NCI-H748 (cell line): ENCODE results near the gene PRDM13.
"Not testable (repeated sequence)": the region's sequence is repeated elsewhere in the genome, so short reads cannot be mapped to it uniquely, and the experiment has no call there.

Experiments used
- DNase-seq: peaks from one replicate; lab custom pipeline; 2025; ENCODE audit not compliant: unreplicated experiment; lab: John Stamatoyannopoulos, UW

PRDM13 gene

DNA sequence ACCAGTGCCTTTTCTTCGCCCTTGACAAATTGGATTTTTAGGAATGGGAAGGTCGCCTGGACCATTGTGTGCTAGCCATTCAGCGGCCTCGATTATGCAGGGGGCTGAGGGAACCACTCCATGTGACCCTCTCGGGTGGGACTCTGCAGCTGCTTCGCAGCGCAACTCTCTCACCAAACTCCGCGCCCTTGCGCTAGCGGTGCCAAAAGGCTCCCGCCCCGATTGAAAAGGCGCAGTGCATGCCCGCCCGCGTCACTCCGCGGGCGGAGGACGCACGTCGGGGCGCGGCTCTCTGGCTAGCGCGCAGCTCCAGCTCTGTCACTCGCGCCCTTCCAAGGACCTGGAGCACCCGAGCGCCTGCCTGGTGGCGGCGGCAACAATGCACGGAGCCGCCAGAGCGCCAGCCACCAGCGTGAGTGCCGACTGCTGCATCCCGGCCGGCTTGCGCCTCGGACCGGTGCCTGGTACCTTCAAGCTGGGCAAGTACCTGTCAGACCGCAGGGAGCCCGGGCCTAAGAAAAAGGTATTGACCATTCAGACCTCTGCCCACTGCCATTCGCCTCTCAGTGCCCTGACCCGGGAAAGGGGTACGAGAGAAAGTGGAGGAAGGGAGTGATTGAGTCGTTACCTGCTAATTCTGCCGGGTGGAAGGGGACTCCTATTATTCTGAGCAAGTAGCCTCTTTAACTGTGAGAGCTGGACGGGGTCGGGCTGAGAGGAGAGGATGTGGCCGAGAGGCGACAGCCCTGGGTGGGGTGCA lies at the start of gene PRDM13:
PRDM13 (plus strand) TSS at position 178 of the 760 bp plus-strand sequence; CDS start at position 380, 202 bp downstream.
- DNase-seq = no peak

DNA sequence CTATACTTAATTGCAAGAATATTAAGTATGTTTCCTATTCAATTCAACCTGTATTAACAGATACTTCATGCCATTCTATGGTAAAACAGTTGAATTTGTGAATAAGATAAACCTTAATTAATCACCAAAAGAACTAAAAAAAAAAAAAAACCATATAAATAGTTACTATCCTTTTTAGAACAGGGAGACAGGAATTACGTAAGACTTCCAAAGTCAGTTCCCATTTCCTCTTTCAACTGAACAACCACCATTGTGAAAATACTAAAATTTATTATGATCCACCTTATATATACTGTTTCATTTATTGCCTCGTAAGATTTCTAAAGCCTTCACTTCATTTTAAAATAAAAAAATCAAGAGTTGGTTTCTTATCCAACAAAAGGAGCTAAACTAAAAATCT lies 47.6 kb upstream of the PRDM13 start:
- DNase-seq = no peak

DNA sequence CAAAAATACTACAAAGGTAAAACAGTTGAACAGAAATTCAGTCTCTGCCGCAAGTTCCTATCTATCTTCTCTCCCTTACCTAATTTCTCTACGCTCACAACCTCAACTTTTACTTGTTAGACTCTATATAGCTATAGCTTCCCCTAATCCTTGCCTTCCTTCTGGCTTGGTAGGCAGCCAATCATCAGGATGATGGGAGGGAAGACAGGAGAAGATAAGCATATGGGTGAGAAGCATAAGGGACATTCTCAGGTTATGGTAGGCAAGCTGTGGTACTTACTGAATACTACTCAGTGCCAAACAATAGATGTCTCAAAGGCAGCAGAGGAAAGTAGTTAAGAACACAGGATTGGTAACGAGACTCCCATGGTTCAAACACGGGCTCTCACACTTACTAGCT lies 46.0 kb upstream of the PRDM13 start:
- no peak for DNase-seq

DNA sequence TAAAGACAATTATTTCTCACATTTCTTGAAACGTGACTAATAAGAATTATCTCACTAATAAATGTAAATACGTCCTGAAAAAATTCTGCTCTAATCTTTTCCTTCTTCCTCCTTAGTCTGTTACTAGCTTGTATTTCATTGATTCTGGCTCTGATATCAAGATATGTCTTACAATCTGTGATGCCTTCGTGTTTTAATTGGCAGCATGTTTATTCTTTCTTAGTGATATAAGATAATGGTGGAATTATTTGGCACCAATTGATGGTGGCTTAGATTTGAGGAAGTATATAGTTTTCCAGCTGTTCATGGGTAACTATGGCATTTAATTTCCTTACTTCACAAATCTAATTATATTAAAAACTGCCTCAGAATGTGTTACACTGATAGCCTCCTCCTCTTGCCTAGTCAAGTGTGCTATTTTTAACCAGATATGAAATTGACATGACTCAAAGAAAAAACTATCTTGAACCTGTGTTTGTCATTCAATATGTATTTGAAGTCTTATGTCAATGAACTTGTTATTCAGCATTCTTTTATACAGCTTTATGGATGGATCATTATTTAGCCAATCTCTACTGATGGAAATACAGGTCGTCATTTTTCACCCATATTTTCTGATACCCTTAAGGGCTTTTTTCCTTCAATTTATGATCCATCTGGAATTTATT lies 43.4 kb upstream of the PRDM13 start:
- DNase-seq = no peak

DNA sequence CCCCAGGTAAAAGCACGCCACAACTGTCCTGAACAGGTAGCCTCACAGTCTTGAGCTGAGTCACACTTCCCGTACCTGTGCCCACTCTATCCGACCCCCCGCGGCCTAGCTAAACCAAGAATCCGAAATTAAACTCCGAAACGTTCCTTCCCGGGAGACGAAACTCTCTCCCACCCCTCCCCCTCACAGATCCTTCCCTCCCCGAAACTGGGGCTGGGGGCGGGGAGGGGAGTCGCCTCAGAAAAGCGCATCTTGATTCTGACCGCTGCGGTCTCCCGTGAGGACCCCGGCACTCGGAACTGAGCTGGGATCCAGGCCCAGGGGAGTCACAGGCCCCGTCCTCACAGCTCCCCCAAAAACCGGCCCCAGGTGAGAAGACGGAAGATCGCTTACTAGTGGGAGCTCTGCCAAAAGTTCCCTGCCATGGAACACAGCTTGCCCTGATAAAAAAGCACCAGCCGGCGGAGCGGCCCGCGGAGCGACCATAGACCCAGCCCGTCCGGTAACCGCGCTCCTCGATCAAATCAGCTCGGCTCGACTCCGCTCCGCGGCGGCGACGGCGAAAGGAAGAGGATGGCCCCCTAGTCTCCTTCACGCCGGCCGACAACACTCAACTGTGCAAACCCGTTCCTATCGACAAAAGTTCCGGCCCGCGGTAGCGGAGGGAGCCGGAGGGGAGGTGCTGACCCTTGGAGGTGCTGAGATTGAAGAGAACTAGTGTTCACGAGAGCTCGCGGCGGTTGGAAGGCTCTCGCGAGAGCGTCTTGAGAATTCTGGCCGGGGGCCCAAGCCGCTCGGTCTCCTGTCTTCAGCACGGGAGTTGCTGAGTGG lies 38.3 kb upstream of the PRDM13 start, which contains the start of gene CCNC:
CCNC (minus strand) TSS at position 558 of the 831 bp plus-strand sequence; CDS start at position 425, 133 bp downstream.
- DNase-seq = peak; percentile 98

DNA sequence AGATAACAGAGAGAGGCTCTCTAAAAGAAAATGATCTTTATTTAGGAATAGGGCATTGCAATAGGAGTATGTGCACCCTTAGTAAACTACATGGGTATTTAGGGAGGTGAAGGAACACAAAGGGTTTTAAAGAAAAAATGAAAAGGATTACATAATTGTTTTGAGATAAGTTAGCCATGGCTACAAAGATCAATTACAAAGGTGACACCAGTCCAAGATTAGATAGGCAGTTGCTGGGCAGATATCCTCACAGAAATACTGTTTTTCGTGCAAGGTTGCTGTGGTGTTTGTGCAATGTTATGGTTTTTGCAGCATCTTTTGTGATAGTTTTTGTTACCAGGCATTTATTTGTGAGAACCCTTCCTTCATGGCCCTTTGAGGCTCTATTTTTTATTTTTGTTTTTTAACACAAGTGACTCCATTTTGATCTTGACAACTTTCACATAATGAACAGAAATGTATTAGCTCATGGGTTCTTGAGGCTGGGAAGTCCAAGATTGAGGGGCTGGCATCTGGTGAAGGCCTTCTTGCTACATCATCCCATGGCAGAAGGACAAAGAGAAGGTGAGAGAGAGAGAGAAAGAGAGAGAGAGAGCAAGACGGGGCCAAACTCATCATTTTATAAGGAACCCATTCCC lies 32.5 kb upstream of the PRDM13 start:
- no peak for DNase-seq

DNA sequence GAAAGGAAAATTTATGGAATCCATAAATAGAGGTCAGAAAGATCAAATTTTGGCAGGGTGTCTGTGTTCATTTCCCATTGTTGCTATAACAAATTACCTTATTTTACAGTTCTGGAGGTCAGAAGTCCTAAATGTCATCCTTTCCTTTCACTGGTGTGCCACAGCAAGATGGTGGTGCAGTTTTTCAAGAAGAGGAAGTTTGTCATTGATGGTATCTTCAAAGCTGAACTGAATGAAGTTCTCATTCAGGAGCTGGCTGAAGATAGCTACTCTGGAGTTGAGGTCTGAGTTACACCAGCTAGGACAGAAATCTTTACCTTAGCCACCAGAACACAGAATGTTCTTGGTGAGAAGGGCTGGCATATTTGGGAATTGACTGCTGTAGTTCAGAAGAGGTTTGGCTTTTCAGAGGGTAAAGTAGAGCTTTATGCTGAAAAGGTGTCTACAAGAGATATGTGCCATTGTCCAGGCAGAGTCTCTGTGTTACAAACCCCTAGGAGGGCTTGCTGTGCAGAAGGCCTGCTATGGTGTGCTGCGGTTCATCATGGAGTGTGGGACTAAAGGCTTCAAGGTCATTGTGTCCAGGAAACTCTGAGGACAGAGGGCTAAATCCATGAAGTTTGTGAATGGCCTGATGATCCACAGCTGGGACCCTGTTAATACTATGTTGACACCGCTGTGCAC lies 30.9 kb upstream of the PRDM13 start:
- DNase-seq = no peak

DNA sequence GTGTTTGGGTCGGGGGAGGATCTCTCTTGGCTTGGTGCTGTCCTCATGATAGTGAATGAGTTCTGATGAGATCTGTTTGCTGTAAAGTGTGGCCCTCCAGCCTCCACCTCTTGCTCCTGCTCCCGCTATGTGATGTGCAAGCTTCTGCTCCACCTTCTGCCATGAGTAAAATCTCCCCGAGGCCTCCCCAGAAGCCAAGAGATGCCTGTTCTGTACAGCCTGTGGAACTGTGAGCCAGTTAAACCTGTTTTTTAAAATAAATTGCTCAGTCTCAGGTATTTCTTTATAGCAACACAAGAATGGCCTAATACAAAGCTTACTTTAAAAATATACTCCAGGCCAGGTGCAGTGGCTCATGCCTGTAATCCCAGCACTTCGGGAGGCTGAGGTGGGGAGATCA lies 26.9 kb upstream of the PRDM13 start:
- DNase-seq = no peak

DNA sequence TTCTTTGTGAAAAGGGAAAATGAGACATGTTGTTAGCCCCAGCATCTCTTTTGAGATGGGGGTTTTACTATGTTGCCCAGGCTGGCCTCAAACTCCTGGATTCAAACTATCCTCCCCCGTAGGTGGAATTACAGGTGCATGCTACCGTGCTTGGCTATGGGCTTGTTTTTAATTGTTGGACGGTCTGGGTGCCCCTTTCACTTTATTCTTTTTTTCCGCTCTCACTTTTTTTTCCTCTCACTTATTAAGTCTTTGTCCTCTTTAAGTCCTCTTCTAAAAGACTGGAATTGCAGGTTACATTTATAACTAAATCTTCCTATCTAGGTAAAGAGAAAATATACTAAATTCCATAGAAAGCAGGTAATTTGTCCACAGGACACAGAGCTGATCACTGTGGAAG lies 18.8 kb upstream of the PRDM13 start:
- DNase-seq = no peak

DNA sequence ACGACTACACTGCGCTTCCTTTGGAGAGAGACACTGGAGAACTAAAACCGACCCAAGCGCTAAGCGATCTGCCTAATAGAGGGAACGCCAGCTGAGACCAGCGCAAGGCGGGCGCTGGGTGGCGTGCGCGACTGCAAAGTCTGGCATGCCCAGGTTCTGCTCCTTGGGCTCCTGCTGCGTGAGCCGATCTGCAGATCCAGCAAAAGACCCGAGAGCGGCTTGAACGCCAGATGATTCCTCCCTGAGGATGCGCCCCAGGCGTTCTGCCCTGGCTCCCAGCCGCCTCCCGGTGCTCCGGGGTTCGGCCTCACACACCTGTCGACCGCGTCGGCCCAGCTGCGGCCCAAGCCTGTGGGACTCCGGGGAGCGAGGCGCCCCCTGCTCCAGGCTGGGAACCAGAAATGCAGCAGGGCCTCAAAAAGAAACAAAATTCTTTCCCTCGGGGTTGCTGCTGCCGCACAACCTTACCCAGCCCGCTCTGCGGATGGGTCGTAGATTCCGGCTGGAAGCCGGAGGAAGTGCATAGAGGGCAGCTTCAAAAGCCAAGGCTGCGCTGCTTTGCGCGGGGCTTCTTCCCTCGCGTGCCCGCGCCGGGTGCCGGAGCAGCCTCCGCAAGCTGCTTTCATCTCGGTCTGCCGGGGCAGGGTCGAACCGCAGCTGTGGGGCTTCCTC lies 17.9 kb upstream of the PRDM13 start:
- peak; percentile 96 for DNase-seq

DNA sequence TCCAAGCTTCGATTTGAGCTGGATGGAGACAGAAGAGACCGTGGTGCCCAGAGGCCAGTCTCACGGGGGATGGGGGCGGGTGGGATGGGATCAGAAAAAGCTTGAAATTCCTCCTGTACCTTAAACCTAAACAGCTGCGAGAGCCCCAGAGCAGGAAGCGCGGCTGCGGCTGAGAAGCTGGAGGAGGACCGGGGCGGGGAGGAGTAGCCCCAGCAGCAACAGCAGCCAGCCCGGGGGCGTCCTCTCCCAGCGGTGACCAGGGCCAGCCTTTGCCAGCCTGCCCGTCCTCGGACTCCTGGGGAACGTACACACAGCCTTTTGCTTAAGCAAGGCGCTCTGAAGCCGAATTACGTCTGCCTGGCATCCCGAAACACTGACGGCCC lies 17.4 kb upstream of the PRDM13 start:
- DNase-seq = peak; percentile 81

DNA sequence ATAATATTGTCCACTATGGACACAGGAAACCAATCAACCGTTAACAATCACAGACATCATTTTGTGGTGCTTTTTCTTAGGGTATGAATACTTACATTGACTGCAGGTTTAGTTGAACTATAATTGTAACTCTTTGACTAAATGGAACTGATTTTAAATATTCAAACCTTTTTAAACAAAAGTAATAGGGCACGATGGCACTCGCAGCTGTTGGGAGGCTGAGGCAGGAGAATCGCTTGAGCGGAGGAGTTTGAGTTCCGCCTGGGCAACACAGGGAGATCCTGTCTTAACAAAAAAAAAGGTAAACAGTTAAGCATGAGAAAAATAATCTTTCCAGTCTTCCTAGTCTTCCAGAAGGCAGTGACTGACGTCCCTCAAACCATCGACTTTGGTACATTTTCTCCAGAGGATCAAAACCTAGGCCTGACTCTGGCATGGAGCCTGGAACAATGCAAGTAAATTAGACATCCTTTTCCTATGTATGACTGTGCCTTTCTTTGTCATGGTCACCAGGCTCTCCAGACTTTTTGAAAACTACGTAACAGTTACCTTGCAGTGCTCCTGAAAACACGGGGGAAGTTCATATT lies 16.6 kb upstream of the PRDM13 start:
- no peak for DNase-seq

DNA sequence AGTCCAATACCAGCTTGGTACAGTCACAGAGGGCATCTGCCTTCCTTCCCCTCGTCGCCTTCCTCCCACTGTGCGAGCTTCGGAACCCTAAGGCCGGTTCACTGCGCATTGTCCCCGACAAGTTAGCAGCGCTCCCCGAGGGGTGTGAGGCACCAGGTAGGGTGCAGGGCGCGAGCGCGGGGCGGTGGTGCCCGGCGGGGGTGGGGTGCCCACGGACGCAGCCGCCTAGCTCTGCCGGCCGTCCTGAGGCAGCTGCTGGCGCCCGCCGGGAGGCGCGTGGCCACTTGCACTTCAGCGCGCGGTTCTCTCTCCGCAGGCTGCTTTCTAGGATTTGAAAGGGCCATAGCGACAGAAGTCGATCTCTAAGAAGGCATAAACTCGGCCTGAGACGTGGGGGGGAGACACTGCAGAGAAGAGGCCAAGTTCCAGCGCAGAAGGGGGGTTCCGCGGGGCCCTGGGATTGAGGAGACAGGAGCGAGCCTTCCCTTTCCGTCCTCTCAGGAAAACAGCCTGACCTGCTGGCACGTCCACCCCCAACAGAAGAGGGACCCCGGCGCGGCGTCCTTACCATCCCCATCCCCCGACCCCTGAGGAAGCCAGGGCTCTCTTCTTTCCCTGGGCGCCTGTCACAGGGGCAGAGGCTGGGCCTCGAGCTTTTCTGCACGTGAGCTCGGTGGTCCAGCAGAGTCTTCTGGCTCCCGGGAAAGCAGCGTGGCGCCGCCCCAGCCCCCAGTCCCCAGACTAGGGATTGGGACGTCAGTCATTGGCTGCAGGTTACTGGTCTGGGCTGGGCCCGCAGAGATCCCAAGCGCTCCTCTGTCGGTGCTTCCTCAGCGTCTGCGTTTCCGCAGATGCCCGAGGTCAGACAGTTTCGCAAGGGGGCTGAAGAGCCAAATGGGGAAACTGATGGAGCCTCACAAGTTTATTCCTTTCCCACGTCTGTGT lies 15.6 kb upstream of the PRDM13 start:
- peak; percentile 11 for DNase-seq

DNA sequence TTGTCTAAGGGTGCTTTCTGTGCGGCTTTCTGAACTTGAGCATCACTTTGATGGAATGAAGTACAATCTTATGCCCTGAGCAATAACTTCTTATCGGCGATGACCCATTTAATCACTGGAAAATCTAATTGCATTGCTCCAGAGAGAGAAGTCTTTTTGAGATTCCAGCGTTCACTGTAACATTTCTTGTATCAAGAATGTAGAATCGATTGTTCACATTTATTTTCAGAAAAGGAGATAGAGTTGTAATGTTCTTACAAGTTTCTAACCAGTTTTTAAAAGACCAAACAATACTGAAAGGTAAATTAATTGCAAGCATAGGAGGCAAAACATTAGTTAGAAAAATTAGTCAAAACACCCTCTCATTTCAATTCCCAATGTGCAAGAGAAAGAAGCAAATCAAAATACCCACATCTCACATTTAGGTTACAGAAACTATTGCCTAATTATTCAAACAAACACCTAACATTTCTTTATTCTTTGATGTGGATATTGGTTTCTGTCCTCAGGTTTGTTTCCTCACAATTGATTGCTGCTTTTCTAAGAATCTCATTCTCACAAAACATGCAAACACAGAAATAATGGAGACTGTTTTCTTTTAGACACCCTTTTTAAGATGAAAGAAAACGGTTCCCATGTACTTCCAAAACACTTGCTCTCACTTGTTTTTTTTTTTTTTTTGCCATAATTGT lies 14.8 kb upstream of the PRDM13 start:
- no peak for DNase-seq

DNA sequence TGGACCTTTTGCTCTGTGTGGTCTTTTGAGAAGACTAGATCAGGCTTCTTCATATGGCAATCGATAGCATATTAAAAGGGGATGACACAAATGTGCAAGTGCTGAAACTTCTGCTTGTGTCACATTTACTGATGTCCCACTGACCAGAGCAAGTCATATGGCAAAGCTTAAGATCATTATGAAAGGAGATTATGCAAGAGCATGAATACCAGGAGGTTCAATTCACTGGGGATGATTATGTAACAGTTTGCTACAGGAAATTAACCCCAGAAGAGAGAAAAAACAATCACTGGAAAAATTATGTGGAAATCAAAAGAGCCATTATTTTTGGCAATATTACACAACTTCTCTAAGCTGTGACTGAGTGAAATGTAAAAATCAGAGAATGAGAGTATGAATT lies 13.7 kb upstream of the PRDM13 start:
- no peak for DNase-seq

DNA sequence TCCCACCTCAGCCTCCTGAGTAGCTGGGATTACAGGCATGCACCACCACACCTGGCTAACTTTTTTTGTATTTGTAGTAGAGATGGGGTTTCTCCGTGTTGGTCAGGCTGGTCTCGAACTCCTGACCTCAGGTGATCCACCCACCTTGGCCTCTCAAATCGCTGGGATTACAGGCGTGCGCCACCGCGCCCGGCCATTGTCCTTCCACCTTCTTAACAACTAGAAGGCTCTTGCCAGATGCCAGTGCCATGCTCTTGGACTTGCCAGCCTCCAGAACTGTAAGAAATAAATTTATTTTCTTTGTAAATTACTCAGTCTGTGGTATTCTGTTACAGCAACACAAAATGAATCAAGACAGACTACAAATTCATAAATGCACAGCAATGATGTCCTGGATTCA lies 11.9 kb upstream of the PRDM13 start:
- DNase-seq = not testable (repeated sequence)

DNA sequence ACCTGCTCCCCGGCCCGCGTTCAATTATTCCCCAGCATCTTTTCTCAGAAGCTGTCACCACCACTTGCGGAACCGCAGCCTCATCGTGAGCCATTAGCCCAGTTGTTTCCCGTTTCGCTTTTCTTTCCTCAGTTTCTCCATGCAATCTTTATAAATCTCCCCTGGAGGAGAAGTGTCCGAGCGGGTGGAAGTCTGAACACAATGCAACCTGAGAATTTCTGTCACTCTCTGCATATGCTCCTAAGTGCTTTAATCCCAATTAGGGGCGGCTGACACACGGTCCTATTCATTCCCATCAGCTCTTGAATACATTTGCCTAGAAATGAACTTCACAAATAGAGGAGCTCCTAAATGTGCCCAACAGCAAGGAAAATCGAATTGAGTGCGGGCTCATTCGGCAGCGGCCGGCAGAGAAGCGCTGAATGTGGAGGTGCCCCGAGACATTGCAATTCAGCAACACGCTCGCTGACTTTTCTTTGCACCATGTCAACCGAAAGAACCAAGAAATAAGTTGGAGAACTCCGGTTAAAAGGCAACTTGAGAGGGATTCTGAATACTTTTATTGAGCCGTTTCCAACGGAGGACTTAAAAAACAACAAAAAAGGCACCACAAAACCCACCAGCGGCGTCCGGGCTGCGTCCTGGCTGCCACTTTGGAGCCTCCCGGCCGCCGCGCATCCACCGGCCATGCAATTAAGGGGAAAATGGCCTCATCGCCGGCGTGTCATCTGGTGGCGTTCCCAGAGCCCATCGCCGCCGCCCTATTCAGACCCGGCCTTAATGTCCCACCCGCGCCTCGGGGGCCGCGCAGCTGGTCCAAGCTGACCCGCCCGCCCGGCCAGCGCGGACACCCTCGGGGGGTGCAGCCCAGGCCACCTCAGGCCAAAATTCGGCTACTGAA lies 3.9 kb upstream of the PRDM13 start:
- DNase-seq = no peak
